ENCODE results near the gene HEG1.

Gene HEG1

GRCh38 chr3:125058959-125059358 lies 3.2 kb upstream of the HEG1 start:
- Histone ChIP-seq H3K4me1 (peaks cover 27% of the 10 kb centered on the region), H2AFZ (no peak overlapping the region)

DNA sequence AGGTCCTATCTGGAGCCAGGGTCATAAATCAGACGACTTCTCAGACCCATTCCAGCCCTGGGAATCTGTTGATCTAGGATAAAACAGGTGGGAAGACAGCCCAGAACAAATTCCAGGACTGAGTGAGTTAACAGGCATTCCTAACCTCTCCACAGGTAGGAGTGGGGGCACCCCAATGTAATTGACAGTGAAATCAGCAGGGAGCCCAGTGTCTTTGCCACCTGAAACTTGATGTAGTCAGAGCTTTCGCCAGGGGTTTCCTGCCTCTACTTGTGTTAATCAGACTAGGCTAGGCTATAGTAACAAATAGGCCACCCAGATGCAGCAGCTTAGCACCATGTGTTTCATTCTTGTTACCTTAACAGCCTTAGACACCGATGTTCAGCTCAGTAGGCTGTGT lies 2.7 kb upstream of the HEG1 start:
- Histone ChIP-seq H3K9me3 (ENCODE audit: control insufficient read depth, low read length) (no peaks in the 10 kb centered on the region), H3K4me3 (ENCODE audit: low read depth, low read length) (no peak overlapping the region), H3K4me1 (peaks cover 27% of the 10 kb centered on the region), H3K9ac (no peak overlapping the region), H3K27me3 (ENCODE audit: control insufficient read depth, insufficient read depth, low read length) (no peaks in the 10 kb centered on the region), H3K36me3 (ENCODE audit: control insufficient read depth, insufficient read depth, low read length) (no peaks in the 10 kb centered on the region), H3K4me2 (ENCODE audit: low read length) (no peak overlapping the region), H3K27ac (no peak overlapping the region), H2AFZ (no peak overlapping the region), H3K79me2 (no peaks in the 10 kb centered on the region)
- TF ChIP-seq CTCF (IDR thresholded peaks at IDR 0.05) = no peak

More at GRCh38 chr3:125058959-125059358, 3.2 kb upstream of the HEG1 start:
- no peaks in the 10 kb centered on the region for H3K79me2 ChIP-seq
- TF ChIP-seq CTCF (IDR thresholded peaks at IDR 0.05) = no peak
- H3K9ac ChIP-seq = no peak overlapping the region
- no peaks in the 10 kb centered on the region for H3K36me3 ChIP-seq (ENCODE audit: control insufficient read depth, insufficient read depth, low read length)
- H3K9me3 ChIP-seq (ENCODE audit: control insufficient read depth, low read length) = no peaks in the 10 kb centered on the region
- H3K4me2 ChIP-seq (ENCODE audit: low read length) = no peak overlapping the region
- no peak overlapping the region for H3K4me3 ChIP-seq (ENCODE audit: low read depth, low read length)
- H3K27ac ChIP-seq = no peak overlapping the region
- no peaks in the 10 kb centered on the region for H3K27me3 ChIP-seq (ENCODE audit: control insufficient read depth, insufficient read depth, low read length)

DNA sequence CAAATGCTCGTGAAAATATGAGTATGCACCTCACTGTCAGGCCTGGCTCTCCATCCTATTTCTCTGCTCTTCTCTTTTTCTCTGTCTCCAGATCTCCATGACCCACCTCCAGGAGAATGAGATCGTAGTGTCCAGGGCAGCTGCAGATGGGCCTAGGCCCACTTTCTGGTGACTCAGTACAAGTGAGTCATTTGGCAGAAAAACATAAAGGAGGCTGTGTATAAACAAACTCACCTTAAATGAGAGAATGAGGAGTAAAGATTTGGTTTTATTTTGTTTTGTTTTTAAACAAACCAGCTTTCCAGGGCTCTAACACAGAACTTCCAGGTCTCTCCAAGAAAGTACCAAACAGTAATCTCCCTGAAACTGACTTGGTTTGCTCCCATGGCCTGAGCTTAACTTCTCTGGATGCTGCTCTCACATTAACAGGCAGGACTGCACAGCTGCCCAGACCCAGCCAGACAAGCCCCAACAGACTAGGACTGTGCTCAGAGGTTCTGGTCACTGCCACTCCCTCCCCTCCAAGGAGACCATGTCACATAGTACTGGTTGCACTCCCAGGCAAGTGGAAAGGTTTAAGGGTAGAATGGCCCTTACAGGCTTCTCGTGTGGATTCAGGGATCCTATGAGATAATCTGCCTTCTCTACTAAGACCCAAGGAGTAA lies 1.5 kb upstream of the HEG1 start:
- no peak overlapping the region for H3K4me2 ChIP-seq (ENCODE audit: low read length)
- H3K27ac ChIP-seq = no peak overlapping the region
- H3K9ac ChIP-seq = no peak overlapping the region
- no peak overlapping the region for H2AFZ ChIP-seq
- peaks cover 16% of the 10 kb centered on the region for H3K4me1 ChIP-seq
- no peak overlapping the region for H3K4me3 ChIP-seq (ENCODE audit: low read depth, low read length)
- no peaks in the 10 kb centered on the region for H3K27me3 ChIP-seq (ENCODE audit: control insufficient read depth, insufficient read depth, low read length)
- H3K79me2 ChIP-seq = no peaks in the 10 kb centered on the region
- no peaks in the 10 kb centered on the region for H3K36me3 ChIP-seq (ENCODE audit: control insufficient read depth, insufficient read depth, low read length)
- no peaks in the 10 kb centered on the region for H3K9me3 ChIP-seq (ENCODE audit: control insufficient read depth, low read length)
- no peak for TF ChIP-seq CTCF (IDR thresholded peaks at IDR 0.05)

- no peaks in the 10 kb centered on the region for H3K79me2 ChIP-seq
- no peak overlapping the region for H3K9ac ChIP-seq
- H3K9me3 ChIP-seq (ENCODE audit: control insufficient read depth, low read length) = no peaks in the 10 kb centered on the region
- no peaks in the 10 kb centered on the region for H3K36me3 ChIP-seq (ENCODE audit: control insufficient read depth, insufficient read depth, low read length)
- H3K4me3 ChIP-seq (ENCODE audit: low read depth, low read length) = peak overlapping the region; percentile 43
- H3K27me3 ChIP-seq (ENCODE audit: control insufficient read depth, insufficient read depth, low read length) = no peaks in the 10 kb centered on the region
- H3K4me1 ChIP-seq = peaks cover 8% of the 10 kb centered on the region
- TF ChIP-seq CTCF (IDR thresholded peaks at IDR 0.05) = no peak
- H3K4me2 ChIP-seq (ENCODE audit: low read length) = peak overlapping the region; percentile 56
- H2AFZ ChIP-seq = peak overlapping the region; percentile 66
- H3K27ac ChIP-seq = peak overlapping the region; percentile 63
These were observed 375 bp downstream of the HEG1 start for GRCh38 chr3:125055331-125055912.

All from parathyroid adenoma (tissue), 2 donors.